Measurements from ENCODE around the gene FA2H. TPM values are rescaled to one million over a fixed set of nuclear protein-coding genes. Genes with fewer than 3 reads are reported as not detected.

FA2H gene
- total RNA-seq, 1 donor from 2014 or later, result not detected

GRCh38 chr16:74797414-74797813, 22.8 kb upstream of the FA2H start:
- no peak overlapping the region for H3K27ac ChIP-seq
- Mint-ChIP-seq H3K4me1 (no peaks in the 10 kb centered on the region), H3K27ac (no peak overlapping the region), H3K4me3 (no peak overlapping the region), H3K9me3 (peaks cover 8% of the 10 kb centered on the region), H3K36me3 (no peaks in the 10 kb centered on the region), H3K27me3 (ENCODE audit: insufficient read depth, low read depth) (no peaks in the 10 kb centered on the region)
- no peak overlapping the region for H3K4me3 ChIP-seq
- peaks cover 8% of the 10 kb centered on the region for H3F3A ChIP-seq (ENCODE audit: low read depth)
- H3K9me3 ChIP-seq (ENCODE audit: low read depth), result peaks cover 19% of the 10 kb centered on the region
- no peaks in the 10 kb centered on the region for H3K4me1 ChIP-seq
- no peak overlapping the region for H2AFZ ChIP-seq (replicated peaks)
- H3K79me2 ChIP-seq (ENCODE audit: low read depth), result no peaks in the 10 kb centered on the region
- TF ChIP-seq EZH2phosphoT487 (IDR thresholded peaks at IDR 0.05) (no peak), CTCF (IDR thresholded peaks at IDR 0.05) (no peak), EZH2 (IDR thresholded peaks at IDR 0.05) (no peak)
- H4K20me1 ChIP-seq (ENCODE audit: low read depth), result no peaks in the 10 kb centered on the region
- peaks cover 9% of the 10 kb centered on the region for H3K36me3 ChIP-seq
- H3K27me3 ChIP-seq, result no peaks in the 10 kb centered on the region
- no peak overlapping the region for H3K4me2 ChIP-seq
- H3K9ac ChIP-seq, result no peak overlapping the region
- no peak for DNase-seq (ENCODE audit: low spot score)

DNA sequence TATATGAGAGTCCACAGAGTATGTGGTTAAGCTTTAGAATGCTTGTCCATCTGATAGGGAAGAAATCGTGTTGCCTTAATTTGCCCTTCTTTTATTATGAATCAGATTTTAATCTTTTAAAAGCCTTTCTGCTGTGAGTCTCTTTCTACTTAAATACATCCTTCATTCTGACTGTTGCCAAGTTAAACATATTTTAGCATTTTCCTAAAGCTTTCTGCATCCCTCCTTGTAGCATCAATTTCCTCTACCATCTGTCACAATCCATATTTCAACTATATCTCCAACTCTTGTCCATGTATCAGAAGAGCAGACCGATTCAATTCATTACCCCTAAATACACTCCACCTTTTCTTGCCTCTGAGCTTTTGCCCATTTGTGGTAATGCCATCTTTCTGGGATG, 20.5 kb upstream of the FA2H start:
- Histone ChIP-seq H3K27ac (no peak overlapping the region), H3K36me3 (no peaks in the 10 kb centered on the region), H3F3A (ENCODE audit: low read depth) (no peaks in the 10 kb centered on the region), H2AFZ (replicated peaks) (peak overlapping the region; percentile 10), H3K27me3 (no peaks in the 10 kb centered on the region), H4K20me1 (ENCODE audit: low read depth) (no peaks in the 10 kb centered on the region), H3K4me1 (no peaks in the 10 kb centered on the region), H3K9ac (no peak overlapping the region), H3K4me2 (no peak overlapping the region), H3K4me3 (no peak overlapping the region), H3K9me3 (ENCODE audit: low read depth) (peaks cover 8% of the 10 kb centered on the region), H3K79me2 (ENCODE audit: low read depth) (no peaks in the 10 kb centered on the region)
- no peak for DNase-seq (ENCODE audit: low spot score)
- H3K4me3 Mint-ChIP-seq, result no peak overlapping the region
- peaks cover 2% of the 10 kb centered on the region for H3K9me3 Mint-ChIP-seq
- no peaks in the 10 kb centered on the region for H3K36me3 Mint-ChIP-seq
- H3K27ac Mint-ChIP-seq, result no peak overlapping the region
- no peak for TF ChIP-seq EZH2phosphoT487 (IDR thresholded peaks at IDR 0.05)
- TF ChIP-seq CTCF (IDR thresholded peaks at IDR 0.05), result no peak
- TF ChIP-seq EZH2 (IDR thresholded peaks at IDR 0.05), result no peak
- no peaks in the 10 kb centered on the region for H3K27me3 Mint-ChIP-seq (ENCODE audit: insufficient read depth, low read depth)
- H3K4me1 Mint-ChIP-seq, result no peaks in the 10 kb centered on the region

DNA sequence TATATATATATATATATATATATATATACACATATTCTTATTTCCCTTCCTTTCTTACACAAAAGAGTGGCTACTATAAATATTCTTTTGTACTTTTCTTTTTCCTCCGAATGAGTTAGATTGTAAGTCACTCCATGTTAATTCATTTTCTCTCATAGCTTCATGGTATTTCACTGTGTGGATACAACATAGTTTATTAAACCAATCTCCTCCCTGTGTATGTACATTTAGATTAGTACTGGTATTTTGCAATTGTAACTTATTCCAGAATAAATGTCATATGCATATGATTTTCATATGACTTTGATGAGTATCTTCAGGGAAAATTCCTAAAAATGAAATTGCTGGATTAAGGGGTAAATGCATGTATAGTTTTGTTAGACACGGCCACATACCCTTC, 20.0 kb upstream of the FA2H start:
- no peaks in the 10 kb centered on the region for H3K4me1 ChIP-seq
- TF ChIP-seq CTCF (IDR thresholded peaks at IDR 0.05), result no peak
- TF ChIP-seq EZH2 (IDR thresholded peaks at IDR 0.05), result no peak
- no peak for TF ChIP-seq EZH2phosphoT487 (IDR thresholded peaks at IDR 0.05)
- DNase-seq (ENCODE audit: low spot score), result no peak
- Mint-ChIP-seq H3K9me3 (peaks cover 2% of the 10 kb centered on the region), H3K27me3 (ENCODE audit: insufficient read depth, low read depth) (no peaks in the 10 kb centered on the region), H3K4me3 (no peak overlapping the region), H3K36me3 (no peaks in the 10 kb centered on the region), H3K4me1 (no peaks in the 10 kb centered on the region), H3K27ac (no peak overlapping the region)
- no peak overlapping the region for H2AFZ ChIP-seq (replicated peaks)
- H3K4me3 ChIP-seq, result no peak overlapping the region
- H3K9me3 ChIP-seq (ENCODE audit: low read depth), result peaks cover 8% of the 10 kb centered on the region
- H3K27ac ChIP-seq, result no peak overlapping the region
- H3K4me2 ChIP-seq, result no peak overlapping the region
- no peak overlapping the region for H3K9ac ChIP-seq
- no peaks in the 10 kb centered on the region for H3F3A ChIP-seq (ENCODE audit: low read depth)
- no peaks in the 10 kb centered on the region for H3K27me3 ChIP-seq
- no peaks in the 10 kb centered on the region for H3K79me2 ChIP-seq (ENCODE audit: low read depth)
- no peaks in the 10 kb centered on the region for H4K20me1 ChIP-seq (ENCODE audit: low read depth)
- H3K36me3 ChIP-seq, result no peaks in the 10 kb centered on the region
